H1 (cell line): Measurements from ENCODE around the gene FRMPD2. TPM values are rescaled to one million over a fixed set of nuclear protein-coding genes. Genes with fewer than 3 reads are reported as not detected.

Experiments used
- BACH1 ChIP-seq: IDR thresholded peaks from 2 replicates; pipeline ENCODE4 v1.6.1; 2012; ENCODE audit warnings: low read length, improper control_type of control experiment
- BCL11A ChIP-seq, 2 experiments: IDR thresholded peaks; one replicate each; pipeline ENCODE4 v1.6.1; 2011; ENCODE audit warnings: low read depth in 2 of 2, low read length in 2 of 2, mild to moderate bottlenecking in 2 of 2
- CBX5 ChIP-seq: fragments of 300-800, 300-1000 bp; sonication (generic); IDR thresholded peaks from 2 replicates; pipeline ENCODE4 v1.7.1; 2016; ENCODE audit warnings: antibody characterized with exemption, low read length, low read depth
- EP300 ChIP-seq, 2 experiments: IDR thresholded peaks; 1 replicate in 1 of 2; 2 replicates in 1 of 2; pipeline ENCODE4 v1.6.1; 2011 to 2012; ENCODE audit warnings: low read depth in 2 of 2, low read length in 2 of 2, mild to moderate bottlenecking in 2 of 2, borderline replicate concordance in 1 of 2, inconsistent platforms in 1 of 2, moderate library complexity in 1 of 2
- GABPA ChIP-seq: IDR thresholded peaks from 2 replicates; pipeline ENCODE4 v1.6.1; 2011; ENCODE audit warnings: mild to moderate bottlenecking, low read length, moderate library complexity, borderline replicate concordance; ENCODE audit not compliant: insufficient read depth
- NRF1 ChIP-seq: IDR thresholded peaks from 2 replicates; pipeline ENCODE4 v1.6.1; 2011; ENCODE audit warnings: mild to moderate bottlenecking, low read depth, low read length, improper control_type of control experiment
- SIRT6 ChIP-seq: IDR thresholded peaks from one replicate; pipeline ENCODE4 v1.7.1; 2012; ENCODE audit warnings: low read length, inconsistent platforms
- SP2 ChIP-seq: IDR thresholded peaks from 2 replicates; pipeline ENCODE4 v1.6.1; 2012; ENCODE audit warnings: mild to moderate bottlenecking, low read length, inconsistent platforms
- SRF ChIP-seq: IDR thresholded peaks from 2 replicates; pipeline ENCODE4 v1.6.1; 2011; ENCODE audit warnings: mild to moderate bottlenecking, low read depth, low read length, moderate library complexity
- TAF7 ChIP-seq: optimal IDR thresholded peaks from 2 replicates; pipeline ENCODE3; 2011; ENCODE audit warnings: low read depth, mild to moderate bottlenecking, inconsistent platforms, low read length, moderate library complexity, borderline replicate concordance
- polyA plus RNA-seq, 7 experiments: library from polyadenylated mRNA; depleted of rRNA in 3 of 7; stranded (reverse) in 5 of 7; unstranded in 2 of 7; fragments of >200 nt in 5 of 7; fragments of 200-250 nt in 2 of 7; gene quantifications; 1 replicate in 5 of 7; 2 replicates in 1 of 7; 4 replicates in 1 of 7; pipeline versions ENCODE4 v1.2.1 to v1.2.3, GENCODE V29; 2011 to 2013; ENCODE audit warnings: missing spikeins in 2 of 7, mixed read lengths in 2 of 7
- total RNA-seq: library from RNA; stranded (reverse); fragmentation: NEBNext Ultra II Directional; extraction: Animal tissue kit (Norgen Biotek cat#: 25700); gene quantifications from 2 replicates; pipeline ENCODE4 v1.2.1, GENCODE V29; 2021

FRMPD2 gene
- total and polyA plus RNA-seq, 2 of the 8 experiments (the other 6 are each of a cell fraction or from before 2014, with no cell fraction given) = 0.07 to 0.47 TPM

- TF ChIP-seq CBX5 = no peak
- TF ChIP-seq NRF1 = no peak
- no peak for TF ChIP-seq BCL11A (IDR thresholded peaks at IDR 0.05; ENCODE audit: low read depth in 2 of 2, low read length in 2 of 2)
- no peak for TF ChIP-seq SIRT6
- TF ChIP-seq TAF7 = no peak
- TF ChIP-seq BACH1 = no peak
- TF ChIP-seq GABPA = no peak
- no peak for TF ChIP-seq EP300 (IDR thresholded peaks at IDR 0.05; ENCODE audit: borderline replicate concordance in 1 of 2, low read depth in 2 of 2, low read length in 2 of 2)
- TF ChIP-seq SP2 = no peak
- no peak for TF ChIP-seq SRF
Observed at GRCh38 chr10:48251525-48252353, 22.8 kb downstream of the FRMPD2 start (continued).
